ENCODE data around the gene BSPRY.
A peak's percentile ranks its signal among the peaks of the same experiment; 100 is the strongest.
"Not testable (repeated sequence)": the region's sequence is repeated elsewhere in the genome, so short reads cannot be mapped to it uniquely, and the experiment has no call there.

The BSPRY gene

GRCh38 chr9:113375057-113376023, 26.0 kb downstream of the BSPRY start:
- POLR2A ChIA-PET: no interaction called here

GRCh38 chr9:113376634-113377567, 27.6 kb downstream of the BSPRY start, which contains the start of gene HDHD3:
Gene HDHD3, minus strand, starts transcription at chr9:113376986. Its CDS starts 2,632 bp downstream, at chr9:113374354.
- peak within 1 kb of the TSS; percentile 85 for H3K4me3 ChIP-seq (ENCODE audit: low read depth, low read length)
- DNase-seq (ENCODE audit: low read depth, low spot score): no peak
- TF ChIP-seq CTCF (IDR thresholded peaks at IDR 0.05; ENCODE audit: insufficient read depth, low read length, missing control alignments): no peak
- CTCF ChIA-PET: interaction anchor here (0.9 kb wide), 1 partner anchor 102 kb away, joined by 3 read pairs; no protein-coding TSS in a partner anchor
- POLR2A ChIA-PET: no interaction called here

More at GRCh38 chr9:113375057-113376023, 26.0 kb downstream of the BSPRY start:
- TF ChIP-seq CTCF (IDR thresholded peaks at IDR 0.05; ENCODE audit: insufficient read depth, low read length, missing control alignments): no peak
- CTCF ChIA-PET: interaction anchor here (0.6 to 2.0 kb wide), 2 partner anchors 26 to 335 kb away, joined by 3 to 11 read pairs; partner anchors contain the start of gene ALAD
- DNase-seq (ENCODE audit: low read depth, low spot score): no peak
- no peak overlapping the region for H3K4me3 ChIP-seq (ENCODE audit: low read depth, low read length)

GRCh38 chr9:113379094-113379828, 29.9 kb downstream of the BSPRY start:
- POLR2A ChIA-PET; DNase-seq (ENCODE audit: low read depth, low spot score); H3K4me3 ChIP-seq (ENCODE audit: low read depth, low read length); CTCF ChIA-PET: not testable (repeated sequence)

- H3K4me3 ChIP-seq (ENCODE audit: low read depth, low read length); DNase-seq (ENCODE audit: low read depth, low spot score); POLR2A ChIA-PET; CTCF ChIA-PET: not testable (repeated sequence)
These were observed 30.5 kb downstream of the BSPRY start for GRCh38 chr9:113379829-113380210.

GRCh38 chr9:113380869-113381378, 31.6 kb downstream of the BSPRY start:
- H3K4me3 ChIP-seq (ENCODE audit: low read depth, low read length): no peak overlapping the region
- ChIA-PET CTCF (no interaction called here), POLR2A (no interaction called here)
- no peak for TF ChIP-seq CTCF (IDR thresholded peaks at IDR 0.05; ENCODE audit: insufficient read depth, low read length, missing control alignments)
- no peak for DNase-seq (ENCODE audit: low read depth, low spot score)

GRCh38 chr9:113381441-113381840, 32.1 kb downstream of the BSPRY start:
- H3K4me3 ChIP-seq (ENCODE audit: low read depth, low read length); CTCF ChIA-PET; POLR2A ChIA-PET; DNase-seq (ENCODE audit: low read depth, low spot score): not testable (repeated sequence)

GRCh38 chr9:113381909-113382411, 32.6 kb downstream of the BSPRY start:
- CTCF ChIA-PET: no interaction called here
- no peak overlapping the region for H3K4me3 ChIP-seq (ENCODE audit: low read depth, low read length)
- DNase-seq (ENCODE audit: low read depth, low spot score): no peak
- TF ChIP-seq CTCF (IDR thresholded peaks at IDR 0.05; ENCODE audit: insufficient read depth, low read length, missing control alignments): no peak
- POLR2A ChIA-PET: no interaction called here
